ENCODE results near the gene KDELR3.

DNA sequence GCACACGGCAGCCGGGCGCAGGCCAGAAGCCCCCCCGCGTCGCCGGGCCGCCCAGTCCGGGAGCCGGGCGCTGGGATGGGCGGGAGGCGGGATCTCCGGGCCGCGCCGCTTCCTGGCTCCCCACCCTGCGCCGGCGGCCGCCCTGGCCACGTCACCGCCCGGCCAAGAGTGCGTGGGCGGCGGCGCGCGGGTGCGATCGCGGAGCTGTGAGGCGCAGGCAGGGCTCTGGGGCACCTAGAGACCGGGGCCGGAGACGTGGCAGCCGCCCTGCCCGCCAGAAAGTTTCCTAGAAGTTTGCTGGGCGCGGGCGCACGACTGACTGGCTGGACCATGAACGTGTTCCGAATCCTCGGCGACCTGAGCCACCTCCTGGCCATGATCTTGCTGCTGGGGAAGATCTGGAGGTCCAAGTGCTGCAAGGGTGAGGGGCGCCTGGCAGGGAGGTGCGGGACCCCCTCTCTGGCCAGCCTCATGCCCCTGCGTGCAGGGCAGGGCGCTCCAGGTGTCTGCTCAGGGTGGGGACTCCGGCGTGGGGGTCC lies at the start of gene KDELR3:
- TF ChIP-seq, protein P1, sequence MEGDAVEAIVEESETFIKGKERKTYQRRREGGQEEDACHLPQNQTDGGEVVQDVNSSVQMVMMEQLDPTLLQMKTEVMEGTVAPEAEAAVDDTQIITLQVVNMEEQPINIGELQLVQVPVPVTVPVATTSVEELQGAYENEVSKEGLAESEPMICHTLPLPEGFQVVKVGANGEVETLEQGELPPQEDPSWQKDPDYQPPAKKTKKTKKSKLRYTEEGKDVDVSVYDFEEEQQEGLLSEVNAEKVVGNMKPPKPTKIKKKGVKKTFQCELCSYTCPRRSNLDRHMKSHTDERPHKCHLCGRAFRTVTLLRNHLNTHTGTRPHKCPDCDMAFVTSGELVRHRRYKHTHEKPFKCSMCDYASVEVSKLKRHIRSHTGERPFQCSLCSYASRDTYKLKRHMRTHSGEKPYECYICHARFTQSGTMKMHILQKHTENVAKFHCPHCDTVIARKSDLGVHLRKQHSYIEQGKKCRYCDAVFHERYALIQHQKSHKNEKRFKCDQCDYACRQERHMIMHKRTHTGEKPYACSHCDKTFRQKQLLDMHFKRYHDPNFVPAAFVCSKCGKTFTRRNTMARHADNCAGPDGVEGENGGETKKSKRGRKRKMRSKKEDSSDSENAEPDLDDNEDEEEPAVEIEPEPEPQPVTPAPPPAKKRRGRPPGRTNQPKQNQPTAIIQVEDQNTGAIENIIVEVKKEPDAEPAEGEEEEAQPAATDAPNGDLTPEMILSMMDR (IDR thresholded peaks at IDR 0.05; ENCODE audit: low read depth, low read length): no peak
- TF ChIP-seq POLR2A (IDR thresholded peaks at IDR 0.05; ENCODE audit: extremely low read depth, insufficient read length): no peak
